Measurements from ENCODE around the gene GSS. TPM values are rescaled to one million over a fixed set of nuclear protein-coding genes. Genes with fewer than 3 reads are reported as not detected.

The GSS gene
- total RNA-seq, 6 donors from 2014 or later: 26.1 to 106 (median 34.3) TPM

DNA sequence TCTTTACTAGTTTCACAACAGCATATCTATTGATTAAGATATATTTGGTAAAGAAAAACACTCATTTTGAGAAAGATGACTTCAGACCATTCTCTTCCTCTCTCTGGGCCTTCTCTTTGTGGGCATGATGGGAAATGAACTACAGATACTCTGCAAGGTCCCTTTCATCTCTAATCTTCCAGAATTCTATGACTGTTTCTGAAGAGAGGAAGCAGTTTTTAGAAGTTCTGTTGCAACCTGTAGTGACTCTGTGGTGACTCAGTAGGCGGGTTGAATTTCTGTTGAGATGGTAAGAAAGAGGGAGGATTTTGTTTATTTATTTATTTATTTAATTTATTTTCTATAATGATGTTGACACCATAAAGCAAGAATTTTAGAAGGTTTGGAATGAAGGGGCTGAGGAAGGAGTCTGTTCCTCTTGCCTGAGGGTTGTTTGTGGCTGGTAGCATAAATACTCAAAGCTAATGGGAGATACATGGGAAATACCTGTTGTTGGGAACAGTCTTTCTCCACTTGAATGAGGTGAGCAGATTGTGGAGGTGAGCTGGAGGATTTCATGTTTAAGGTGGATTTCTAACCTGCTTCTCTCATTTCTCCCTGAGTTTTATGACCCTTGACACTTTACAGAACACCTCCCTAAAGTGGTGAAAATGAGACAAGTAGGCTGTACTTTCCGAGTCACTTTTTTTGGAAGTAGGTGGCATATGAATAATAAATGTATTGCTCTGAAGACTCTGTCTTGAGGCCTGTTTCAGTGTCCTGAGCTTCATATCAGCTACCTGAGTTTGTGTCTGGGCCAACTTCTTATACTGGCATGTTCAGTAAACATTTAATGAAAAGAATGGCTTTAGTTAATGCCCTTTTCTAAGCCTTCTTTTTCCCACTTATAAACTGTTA is 64.2 kb downstream of the GSS start:
- Histone ChIP-seq H3K4me1 (peaks cover 23 to 46% (median 33%) of the 10 kb centered on the region in 4 donors), H3K27ac (peak overlapping the region in 1 of 4 donors; percentile 37), H3K36me3 (no peaks in the 10 kb centered on the region), H3K4me3 (no peak overlapping the region), H3K9me3 (no peaks in the 10 kb centered on the region), H3K27me3 (no peaks in the 10 kb centered on the region)
- WGBS, 2 donors: 69 to 80% methylated on average over 2 of the region's 2 CpGs
- peak in 1 of 2 donors; percentile 52 for ATAC-seq (ENCODE audit: low FRiP score in 2 of 2)
- no peak for TF ChIP-seq CTCF (IDR thresholded peaks at IDR 0.05)
- TF ChIP-seq POLR2AphosphoS5 (IDR thresholded peaks at IDR 0.05): no peak
- TF ChIP-seq EP300 (IDR thresholded peaks at IDR 0.05): no peak
- TF ChIP-seq POLR2A (IDR thresholded peaks at IDR 0.05): no peak
- DNase-seq: no peak

DNA sequence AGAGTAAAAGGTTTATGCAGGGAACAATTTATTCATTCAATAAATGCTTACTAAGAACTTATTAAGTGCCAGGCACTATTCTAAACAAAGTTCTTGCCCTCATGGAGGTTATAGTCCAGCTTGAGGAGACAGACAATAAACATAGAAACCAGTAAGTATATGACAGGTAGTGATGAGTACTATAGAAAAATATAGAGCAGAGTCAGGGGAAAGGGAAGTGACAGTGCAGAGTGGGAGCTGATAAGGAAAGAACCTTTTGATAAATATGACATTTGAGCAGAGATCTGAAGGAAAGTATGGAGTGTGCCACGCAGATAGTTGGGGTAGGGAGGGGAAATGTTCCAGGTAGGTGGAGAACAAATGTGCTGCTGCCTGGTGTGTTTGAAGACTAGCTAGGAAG is 67.1 kb downstream of the GSS start:
- Histone ChIP-seq H3K27ac (no peak overlapping the region), H3K36me3 (peaks cover 0 to 22% (median 16%) of the 10 kb centered on the region in 4 donors), H3K9me3 (no peaks in the 10 kb centered on the region), H3K4me3 (no peak overlapping the region), H3K27me3 (no peaks in the 10 kb centered on the region), H3K4me1 (peaks cover 11 to 49% (median 27%) of the 10 kb centered on the region in 4 donors)
- DNase-seq: no peak
- TF ChIP-seq CTCF (IDR thresholded peaks at IDR 0.05): no peak
- TF ChIP-seq EP300 (IDR thresholded peaks at IDR 0.05): no peak
- TF ChIP-seq POLR2A (IDR thresholded peaks at IDR 0.05): no peak
- no peak for TF ChIP-seq POLR2AphosphoS5 (IDR thresholded peaks at IDR 0.05)
- ATAC-seq (ENCODE audit: low FRiP score in 2 of 2): no peak
- WGBS, 2 donors: 63 to 71% methylated on average over 1 of the region's 1 CpG

DNA sequence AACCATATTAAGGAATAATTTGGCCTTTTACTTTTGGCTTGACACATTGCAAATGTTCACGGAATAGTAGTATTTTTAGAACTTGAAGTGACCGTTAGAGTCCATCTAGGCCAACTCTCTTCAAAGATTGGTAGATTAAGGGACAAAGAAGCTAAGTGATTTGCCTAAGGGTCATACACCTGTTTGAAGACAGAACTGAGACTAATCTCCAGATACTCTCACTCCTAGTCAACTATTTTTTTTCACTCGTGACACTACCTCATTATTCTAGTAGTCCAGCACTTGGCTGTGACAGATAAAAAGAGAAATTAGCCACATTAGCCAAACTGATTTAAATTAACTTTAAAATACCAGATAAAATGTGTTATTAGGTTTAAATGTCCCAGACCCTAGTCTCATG is 68.6 kb downstream of the GSS start:
- no peaks in the 10 kb centered on the region for H3K27me3 ChIP-seq
- H3K4me3 ChIP-seq: no peak overlapping the region
- no peak overlapping the region for H3K27ac ChIP-seq
- peaks cover 11 to 56% (median 27%) of the 10 kb centered on the region in 4 donors for H3K4me1 ChIP-seq
- H3K36me3 ChIP-seq: peaks cover 0 to 30% (median 20%) of the 10 kb centered on the region in 4 donors
- WGBS, 2 donors: 40 to 43% methylated on average over 3 of the region's 3 CpGs
- no peaks in the 10 kb centered on the region for H3K9me3 ChIP-seq
- no peak for TF ChIP-seq CTCF (IDR thresholded peaks at IDR 0.05)
- ATAC-seq (ENCODE audit: low FRiP score in 2 of 2): no peak
- no peak for DNase-seq

DNA sequence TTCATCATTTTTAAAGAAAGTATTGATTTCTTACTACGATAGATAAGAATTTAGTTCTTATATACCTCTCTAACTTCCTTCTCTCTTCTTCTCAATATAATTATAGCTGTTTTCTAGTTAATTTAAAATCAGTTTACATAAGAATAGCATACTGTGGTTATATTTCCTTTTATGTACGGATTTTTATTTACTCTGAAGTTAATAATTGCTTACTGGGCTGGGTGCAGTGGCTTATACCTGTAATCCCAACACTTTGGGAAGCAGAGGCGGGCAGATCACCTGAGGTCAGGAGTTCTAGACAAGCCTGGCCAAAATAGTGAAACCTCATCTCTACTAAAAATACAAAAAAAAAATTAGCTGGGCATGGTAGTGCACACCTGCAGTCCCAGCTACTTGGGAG is 69.5 kb downstream of the GSS start:
- no peaks in the 10 kb centered on the region for H3K27me3 ChIP-seq
- H3K4me3 ChIP-seq: no peak overlapping the region
- TF ChIP-seq CTCF (IDR thresholded peaks at IDR 0.05): no peak
- TF ChIP-seq POLR2AphosphoS5 (IDR thresholded peaks at IDR 0.05): no peak
- no peak for TF ChIP-seq EP300 (IDR thresholded peaks at IDR 0.05)
- TF ChIP-seq POLR2A (IDR thresholded peaks at IDR 0.05): no peak
- H3K36me3 ChIP-seq: peaks cover 0 to 30% (median 20%) of the 10 kb centered on the region in 4 donors
- ATAC-seq (ENCODE audit: low FRiP score in 2 of 2) (no peak), DNase-seq (no peak)
- WGBS, 2 donors: 73 to 85% methylated on average over 3 of the region's 3 CpGs
- no peak overlapping the region for H3K27ac ChIP-seq
- H3K9me3 ChIP-seq: no peaks in the 10 kb centered on the region
- H3K4me1 ChIP-seq: peaks cover 5 to 47% (median 22%) of the 10 kb centered on the region in 4 donors

Measured in upper lobe of left lung (tissue), 6 donors.